SKM-1 treated with dmso at 0.1 percent for 144 hours (cell line): ENCODE data around the gene TENT4B.
"Not testable (repeated sequence)": the region's sequence is repeated elsewhere in the genome, so short reads cannot be mapped to it uniquely, and the experiment has no call there.

Experiments
- DNase-seq: peaks from one replicate; lab custom pipeline; 2025; ENCODE audit not compliant: unreplicated experiment; lab: John Stamatoyannopoulos, UW

The TENT4B gene

GRCh38 chr16:50227665-50228064 lies 74.6 kb downstream of the TENT4B start:
- no peak for DNase-seq

GRCh38 chr16:50228364-50228868 lies 75.3 kb downstream of the TENT4B start:
- DNase-seq = no peak

GRCh38 chr16:50229149-50229726 lies 76.1 kb downstream of the TENT4B start:
- DNase-seq = no peak

GRCh38 chr16:50234771-50235556 lies 81.9 kb downstream of the TENT4B start:
- no peak for DNase-seq

GRCh38 chr16:50235581-50235980 lies 82.5 kb downstream of the TENT4B start:
- no peak for DNase-seq

GRCh38 chr16:50238314-50238713 lies 85.2 kb downstream of the TENT4B start:
- DNase-seq = no peak

GRCh38 chr16:50238868-50239301 lies 85.8 kb downstream of the TENT4B start:
- DNase-seq = no peak

GRCh38 chr16:50243024-50243423 lies 89.9 kb downstream of the TENT4B start:
- DNase-seq = not testable (repeated sequence)

GRCh38 chr16:50244140-50244503 lies 91.0 kb downstream of the TENT4B start:
- no peak for DNase-seq

GRCh38 chr16:50244504-50245416 lies 91.7 kb downstream of the TENT4B start:
- no peak for DNase-seq

- DNase-seq = peak; percentile 29
Measured at GRCh38 chr16:50245417-50246298, 92.6 kb downstream of the TENT4B start.

- peak; percentile 15 for DNase-seq
Measured at GRCh38 chr16:50246299-50247122, 93.4 kb downstream of the TENT4B start.

- DNase-seq = no peak
Measured at GRCh38 chr16:50247123-50247905, 94.2 kb downstream of the TENT4B start.

GRCh38 chr16:50247906-50248608 lies 95.0 kb downstream of the TENT4B start:
- no peak for DNase-seq

- no peak for DNase-seq
Measured at GRCh38 chr16:50248845-50249244, 95.7 kb downstream of the TENT4B start.

- no peak for DNase-seq
Measured at GRCh38 chr16:50251375-50252081, 98.4 kb downstream of the TENT4B start.

- DNase-seq = no peak
Measured at GRCh38 chr16:50252082-50252611, 99.0 kb downstream of the TENT4B start.
